HepG2 (cell line): Measurements from ENCODE around the gene DNM3. TPM values are rescaled to one million over a fixed set of nuclear protein-coding genes. Genes with fewer than 3 reads are reported as not detected.

ENCODE experiments used
- ATAC-seq: fragments of 200-7000 bp; cut with Tn5 transposase; 3 replicates; pipeline ENCODE4 v1.9.1; 2020; ENCODE audit warnings: mild to moderate bottlenecking, moderate library complexity
- BruUV-seq: library from RNA; stranded (reverse); fragments of 400-500 nt; replicated peaks from 2 replicates; lab custom pipeline; 2021; lab: Mats Ljungman, UMichigan
- CTCF ChIA-PET: fragments of 300-600 bp; formaldehyde crosslinking; extraction: SDS; loops from one replicate; lab custom pipeline; 2021; ENCODE audit warnings: low total read pairs, inconsistent platforms, low intra/inter-chr PET ratio; lab: Yijun Ruan, JAX
- POLR2A ChIA-PET: fragments of 350-600 bp; sonication (Branson Sonifier 250); formaldehyde crosslinking; loops from one replicate; lab custom pipeline; 2020; ENCODE audit warnings: antibody characterized with exemption, inconsistent platforms; lab: Yijun Ruan, JAX
- DNase-seq: peaks from one replicate; pipeline ENCODE4 v3.0.0-alpha.2; 2015; ENCODE audit warnings: low spot score
- FAIRE-seq: peaks from 3 replicates; lab custom pipeline; 2011; peaks lifted over from hg19 to GRCh38; lab: Jason Lieb, UNC
- H2AFZ ChIP-seq: one replicate; pipeline ENCODE4 v1.6.1; 2011; ENCODE audit warnings: low read length, inconsistent platforms
- H3K27ac ChIP-seq: fragments of 300-600 bp; 3 replicates; pipeline ENCODE4 v1.8.0; 2011; ENCODE audit warnings: mixed run types, mild to moderate bottlenecking, mixed read lengths, low read length, inconsistent platforms; ENCODE audit not compliant: insufficient read depth; ENCODE audit errors: extremely low read length
- H3K27me3 ChIP-seq, 2 experiments: fragments of 200-600 bp in 1 of 2; 2 replicates in 1 of 2; 3 replicates in 1 of 2; pipeline versions ENCODE4 v1.6.0 to v1.8.0; 2011; ENCODE audit warnings: low read length in 2 of 2, mild to moderate bottlenecking in 2 of 2, moderate library complexity in 2 of 2, inconsistent platforms in 1 of 2; ENCODE audit not compliant: insufficient read depth in 2 of 2, control insufficient read depth in 1 of 2
- H3K36me3 ChIP-seq, 2 experiments: fragments of 200-600 bp in 1 of 2; replicated peaks in 1 of 2; 2 replicates in 1 of 2; 3 replicates in 1 of 2; pipeline versions ENCODE4 v1.5.1 to v1.8.0; 2011; ENCODE audit warnings: low read length in 2 of 2, inconsistent platforms in 1 of 2; ENCODE audit not compliant: insufficient read depth in 2 of 2, control insufficient read depth in 1 of 2
- H3K4me1 ChIP-seq: 2 replicates; pipeline ENCODE4 v1.5.1; 2012; ENCODE audit warnings: low read length, inconsistent platforms; ENCODE audit not compliant: insufficient read depth
- H3K4me2 ChIP-seq: 2 replicates; pipeline ENCODE4 v1.6.0; 2011; ENCODE audit warnings: low read depth, low read length, inconsistent platforms
- H3K4me3 ChIP-seq, 3 experiments: fragments of 200-600 bp in 1 of 3; sonication (generic), shearing (Covaris generic) in 1 of 3; replicated peaks in 1 of 3; 2 replicates each; pipeline ENCODE4 v1.5.1; 2011 to 2016; ENCODE audit warnings: low read length in 3 of 3, inconsistent platforms in 2 of 3, low read depth in 2 of 3, mild to moderate bottlenecking in 2 of 3, control low read depth in 1 of 3, mixed read lengths in 1 of 3; ENCODE audit not compliant: insufficient read depth in 1 of 3
- H3K79me2 ChIP-seq: one replicate; pipeline ENCODE4 v1.6.1; 2011; ENCODE audit warnings: low read length, inconsistent platforms; ENCODE audit not compliant: insufficient read depth
- H3K9ac ChIP-seq: 2 replicates; pipeline ENCODE4 v1.6.0; 2011; ENCODE audit warnings: mild to moderate bottlenecking, low read depth, low read length, inconsistent platforms; ENCODE audit not compliant: insufficient read depth
- H3K9me3 ChIP-seq: 2 replicates; pipeline ENCODE4 v1.5.1; 2012; ENCODE audit warnings: mild to moderate bottlenecking, low read length
- H4K20me1 ChIP-seq: 2 replicates; pipeline ENCODE4 v1.6.0; 2011; ENCODE audit warnings: inconsistent platforms, mild to moderate bottlenecking, low read length, moderate library complexity; ENCODE audit not compliant: insufficient read depth
- HNF1A ChIP-seq, 2 experiments: sonication (generic) in 1 of 2; formaldehyde crosslinking in 1 of 2; IDR thresholded peaks; 2 replicates each; pipeline versions ENCODE4 v1.4.0 to v1.6.1; 2016 to 2020; ENCODE audit warnings: borderline replicate concordance in 1 of 2, low read depth in 1 of 2, mild to moderate bottlenecking in 1 of 2, missing genetic modification reagents in 1 of 2
- HOXA5 ChIP-seq: sonication (generic); formaldehyde crosslinking; IDR thresholded peaks from 2 replicates; pipeline ENCODE4 v1.4.0; 2020; ENCODE audit warnings: missing genetic modification reagents
- NFAT5 ChIP-seq: sonication (generic); formaldehyde crosslinking; IDR thresholded peaks from 2 replicates; pipeline ENCODE4 v1.4.0; 2020; ENCODE audit warnings: missing genetic modification reagents
- ZKSCAN1 ChIP-seq: fragments of 150-350 bp; IDR thresholded peaks from 2 replicates; pipeline ENCODE4 v1.6.1; 2014; ENCODE audit warnings: low read length
- ZNF687 ChIP-seq: sonication (generic); formaldehyde crosslinking; IDR thresholded peaks from 2 replicates; pipeline ENCODE4 v1.5.1; 2020; ENCODE audit warnings: mild to moderate bottlenecking, missing genetic modification reagents, moderate library complexity
- ZNF75D ChIP-seq: sonication (generic); formaldehyde crosslinking; IDR thresholded peaks from 2 replicates; pipeline ENCODE4 v1.8.1; 2023; ENCODE audit warnings: missing genetic modification reagents, mild to moderate bottlenecking, borderline replicate concordance
- ZXDC ChIP-seq: sonication (generic); formaldehyde crosslinking; IDR thresholded peaks from 2 replicates; pipeline ENCODE4 v1.5.0; 2020; ENCODE audit warnings: mild to moderate bottlenecking, missing genetic modification reagents
- WGBS: methylation state at CpG from one replicate; pipeline ENCODE4 v1.1.6; 2017; ENCODE audit warnings: low lambda C conversion rate; 5-methylcytosine and 5-hydroxymethylcytosine counted together
- in situ Hi-C: cut with HindIII; loops from 2 replicates; pipeline ENCODE4 v1.10.0; 2017; ENCODE audit warnings: low pct_unique_long_range_greater_than_20kb; ENCODE audit not compliant: extremely low pct_ligation_motif_present
- intact Hi-C: fragments of 100-400 bp; cut with micrococcal nuclease; formaldehyde crosslinking; loops from one replicate; pipeline ENCODE4 v1.10.0; 2022; ENCODE audit not compliant: unreplicated experiment
- polyA plus RNA-seq, 8 experiments: library from polyadenylated mRNA; depleted of rRNA in 3 of 8; stranded (reverse) in 7 of 8; unstranded in 1 of 8; fragments of >200 nt; fragmentation: Illumina TruSeq in 4 of 8; extraction: Trizol in 4 of 8; gene quantifications; 2 replicates each; pipeline versions ENCODE4 v1.2.1 to v1.2.3, GENCODE V29; 2011 to 2016; ENCODE audit warnings: low read depth in 4 of 8, missing spikeins in 1 of 8, mixed read lengths in 1 of 8; ENCODE audit not compliant: insufficient read depth in 1 of 8
- total RNA-seq, 5 experiments: library from RNA; depleted of rRNA; stranded (reverse); fragments of >200 nt; fragmentation: Illumina TruSeq; extraction: Trizol; gene quantifications; 2 replicates each; pipeline ENCODE4 v1.2.3, GENCODE V29; 2016; ENCODE audit warnings: low read depth in 1 of 5

DNM3 gene
- total and polyA plus RNA-seq, 2 of the 13 experiments (the other 11 are each of a cell fraction or from before 2014, with no cell fraction given) = 0.05 TPM; not detected in 1

GRCh38 chr1:171796592-171796991, 44.7 kb upstream of the DNM3 start:
- Histone ChIP-seq H3K27ac (no peak overlapping the region), H3K36me3 (peaks cover 12 to 53% of the 10 kb centered on the region in 2 experiments), H3K79me2 (no peaks in the 10 kb centered on the region), H2AFZ (no peak overlapping the region), H3K4me3 (no peak overlapping the region), H3K4me1 (no peaks in the 10 kb centered on the region), H4K20me1 (no peaks in the 10 kb centered on the region), H3K27me3 (no peaks in the 10 kb centered on the region), H3K9ac (no peak overlapping the region), H3K4me2 (no peak overlapping the region), H3K9me3 (no peaks in the 10 kb centered on the region)
- FAIRE-seq (no peak), ATAC-seq (no peak), DNase-seq (no peak)
- BruUV-seq = no TSS peak
- CTCF ChIA-PET = no interaction called here
- intact Hi-C loops (loop anchor here (5.0 kb wide), 1 partner anchor 1269 kb away; no protein-coding TSS in a partner anchor), in situ Hi-C loops (no loop called here)
- no peak for TF ChIP-seq HOXA5
- TF ChIP-seq ZNF687 (CRISPR knock-in tag) = no peak
- TF ChIP-seq ZXDC (CRISPR knock-in tag) = no peak
- TF ChIP-seq ZNF75D (CRISPR knock-in tag) = no peak
- TF ChIP-seq HNF1A (IDR thresholded peaks at IDR 0.05; ENCODE audit: low read depth) = no peak
- no peak for TF ChIP-seq HNF1A (CRISPR knock-in tag; IDR thresholded peaks at IDR 0.05; ENCODE audit: borderline replicate concordance)
- TF ChIP-seq NFAT5 = no peak
- TF ChIP-seq ZKSCAN1 = no peak
- POLR2A ChIA-PET = no interaction called here
- 95% methylated on average over 5 of the region's 5 CpGs for WGBS
